ENCODE data around the gene MISFA. TPM values are rescaled to one million over a fixed set of nuclear protein-coding genes. Genes with fewer than 3 reads are reported as not detected.
A peak's percentile ranks its signal among the peaks of the same experiment; 100 is the strongest.

The MISFA gene
- total RNA-seq, 1 donor = under 0.01 TPM

GRCh38 chr11:18566406-18566805 lies 33.2 kb upstream of the MISFA start:
- no peaks in the 10 kb centered on the region for H3K27me3 ChIP-seq (ENCODE audit: insufficient read depth, low read length)
- H3K9me3 ChIP-seq (ENCODE audit: low read depth, low read length) = no peaks in the 10 kb centered on the region
- peaks cover 15% of the 10 kb centered on the region for H3K36me3 ChIP-seq (ENCODE audit: insufficient read depth, low read length)
- no peak overlapping the region for H2AFZ ChIP-seq (ENCODE audit: low read length)
- TF ChIP-seq CTCF (IDR thresholded peaks at IDR 0.05; ENCODE audit: extremely low read depth, low read depth, low read length) = no peak
- H3K4me2 ChIP-seq (ENCODE audit: insufficient read depth, low read length) = no peak overlapping the region
- peaks cover 14% of the 10 kb centered on the region for H3K4me1 ChIP-seq (ENCODE audit: insufficient read depth, low read length)
- DNase-seq (ENCODE audit: insufficient read length, low spot score, missing footprints) = no peak
- H3K79me2 ChIP-seq (ENCODE audit: insufficient read depth, low read length) = no peaks in the 10 kb centered on the region
- H3K27ac ChIP-seq (ENCODE audit: low read depth, low read length) = no peak overlapping the region
- H3K4me3 ChIP-seq (ENCODE audit: insufficient read depth, low read length) = no peak overlapping the region
- H4K20me1 ChIP-seq (ENCODE audit: insufficient read depth, low read length) = peaks cover 2% of the 10 kb centered on the region

- TF ChIP-seq CTCF (IDR thresholded peaks at IDR 0.05; ENCODE audit: extremely low read depth, low read depth, low read length) = no peak
- Histone ChIP-seq H3K9me3 (ENCODE audit: low read depth, low read length) (no peaks in the 10 kb centered on the region), H3K4me1 (ENCODE audit: insufficient read depth, low read length) (peaks cover 14% of the 10 kb centered on the region), H3K79me2 (ENCODE audit: insufficient read depth, low read length) (no peaks in the 10 kb centered on the region), H4K20me1 (ENCODE audit: insufficient read depth, low read length) (peaks cover 2% of the 10 kb centered on the region), H3K36me3 (ENCODE audit: insufficient read depth, low read length) (peaks cover 15% of the 10 kb centered on the region), H3K4me3 (ENCODE audit: insufficient read depth, low read length) (no peak overlapping the region), H3K4me2 (ENCODE audit: insufficient read depth, low read length) (no peak overlapping the region), H2AFZ (ENCODE audit: low read length) (no peak overlapping the region), H3K27me3 (ENCODE audit: insufficient read depth, low read length) (no peaks in the 10 kb centered on the region), H3K27ac (ENCODE audit: low read depth, low read length) (peak overlapping the region; percentile 5)
- peak; percentile 65 for DNase-seq (ENCODE audit: insufficient read length, low spot score, missing footprints)
Observed at GRCh38 chr11:18567081-18567480, 32.5 kb upstream of the MISFA start.

- Histone ChIP-seq H3K27me3 (ENCODE audit: insufficient read depth, low read length) (no peaks in the 10 kb centered on the region), H3K4me2 (ENCODE audit: insufficient read depth, low read length) (no peak overlapping the region), H3K4me3 (ENCODE audit: insufficient read depth, low read length) (no peak overlapping the region), H3K79me2 (ENCODE audit: insufficient read depth, low read length) (peaks cover 2% of the 10 kb centered on the region), H2AFZ (ENCODE audit: low read length) (no peak overlapping the region), H3K9me3 (ENCODE audit: low read depth, low read length) (no peaks in the 10 kb centered on the region), H3K27ac (ENCODE audit: low read depth, low read length) (no peak overlapping the region), H3K36me3 (ENCODE audit: insufficient read depth, low read length) (peaks cover 25% of the 10 kb centered on the region), H3K4me1 (ENCODE audit: insufficient read depth, low read length) (no peaks in the 10 kb centered on the region), H4K20me1 (ENCODE audit: insufficient read depth, low read length) (peaks cover 2% of the 10 kb centered on the region)
- no peak for DNase-seq (ENCODE audit: insufficient read length, low spot score, missing footprints)
- TF ChIP-seq CTCF (IDR thresholded peaks at IDR 0.05; ENCODE audit: extremely low read depth, low read depth, low read length) = no peak
Observed at GRCh38 chr11:18575361-18575760, 24.2 kb upstream of the MISFA start.

GRCh38 chr11:18578975-18579598 lies 20.5 kb upstream of the MISFA start:
- peaks cover 16% of the 10 kb centered on the region for H3K79me2 ChIP-seq (ENCODE audit: insufficient read depth, low read length)
- no peaks in the 10 kb centered on the region for H3K4me1 ChIP-seq (ENCODE audit: insufficient read depth, low read length)
- H3K4me3 ChIP-seq (ENCODE audit: insufficient read depth, low read length) = no peak overlapping the region
- H3K36me3 ChIP-seq (ENCODE audit: insufficient read depth, low read length) = peaks cover 13% of the 10 kb centered on the region
- no peak overlapping the region for H3K27ac ChIP-seq (ENCODE audit: low read depth, low read length)
- TF ChIP-seq CTCF (IDR thresholded peaks at IDR 0.05; ENCODE audit: extremely low read depth, low read depth, low read length) = no peak
- H3K4me2 ChIP-seq (ENCODE audit: insufficient read depth, low read length) = no peak overlapping the region
- H3K9me3 ChIP-seq (ENCODE audit: low read depth, low read length) = no peaks in the 10 kb centered on the region
- no peak overlapping the region for H2AFZ ChIP-seq (ENCODE audit: low read length)
- no peaks in the 10 kb centered on the region for H4K20me1 ChIP-seq (ENCODE audit: insufficient read depth, low read length)
- DNase-seq (ENCODE audit: insufficient read length, low spot score, missing footprints) = no peak
- no peaks in the 10 kb centered on the region for H3K27me3 ChIP-seq (ENCODE audit: insufficient read depth, low read length)
